Right lobe of liver (tissue), 6 donors: ENCODE results near the gene NMNAT2. TPM values are rescaled to one million over a fixed set of nuclear protein-coding genes. Genes with fewer than 3 reads are reported as not detected.

Experiments used
- ATAC-seq, 4 donors: fragments of 200-7000 bp; cut with Tn5 transposase; one replicate each; pipeline ENCODE4 v1.9.1; 2020; ENCODE audit warnings: mild to moderate bottlenecking in 4 of 4, moderate library complexity in 4 of 4
- DNase-seq, 3 donors: peaks; one replicate each; pipeline ENCODE4 v3.0.0-alpha.2; 2020
- H3K27ac ChIP-seq, 3 donors: fragments of 200-600 bp; one replicate each; pipeline ENCODE4 v1.8.0; 2022
- H3K27me3 ChIP-seq, 2 donors: fragments of 200-600 bp; one replicate each; pipeline ENCODE4 v1.8.0; 2022
- H3K36me3 ChIP-seq, 4 donors: fragments of 200-600 bp; sonication (generic) in 1 of 4; one replicate each; pipeline versions ENCODE4 v1.5.1 to v1.8.0; 2017 to 2022; ENCODE audit warnings: control low read depth in 1 of 4
- H3K4me1 ChIP-seq, 4 donors: fragments of 200-600 bp; sonication (generic) in 1 of 4; one replicate each; pipeline versions ENCODE4 v1.5.1 to v1.8.0; 2017 to 2022; ENCODE audit warnings: control low read depth in 1 of 4
- H3K4me3 ChIP-seq, 3 donors: fragments of 200-600 bp; one replicate each; pipeline ENCODE4 v1.8.0; 2022
- H3K9me3 ChIP-seq, 4 donors: fragments of 200-600 bp; sonication (generic) in 1 of 4; one replicate each; pipeline versions ENCODE4 v1.5.1 to v1.8.0; 2017 to 2022; ENCODE audit warnings: control low read depth in 1 of 4
- POLR2A ChIP-seq: fragments of 450-650 bp; IDR thresholded peaks from one replicate; pipeline ENCODE4 v1.6.1; 2017; ENCODE audit warnings: antibody characterized with exemption, mild to moderate bottlenecking
- WGBS: methylation state at CpG from one replicate; pipeline ENCODE4 v1.1.6; 2018; ENCODE audit warnings: low coverage, low lambda C conversion rate; ENCODE audit not compliant: insufficient coverage; ENCODE audit errors: missing lambda C conversion rate; 5-methylcytosine and 5-hydroxymethylcytosine counted together
- intact Hi-C, 2 donors: fragments of 100-400 bp; cut with DNase I; formaldehyde crosslinking; loops; one replicate each; pipeline versions ENCODE4 v1.11.2 to v1.14.1; 2022
- total RNA-seq, 6 experiments: library from RNA; depleted of rRNA in 2 of 6; stranded (reverse); fragments of >200 nt in 2 of 6; fragmentation: NEBNext Ultra II Directional in 3 of 6; extraction: Animal tissue kit (Norgen Biotek cat#: 25700) in 3 of 6; gene quantifications; one replicate each; pipeline versions ENCODE4 v1.1.0 to v1.2.4, GENCODE V29; 2016 to 2023
- TF ChIP-seq, protein P1 (sequence below), 4 donors: fragments of 200-600 bp in 3 of 4; fragments of 450-650 bp in 1 of 4; IDR thresholded peaks; one replicate each; pipeline versions ENCODE4 v1.5.1 to v1.8.0; 2016 to 2022; ENCODE audit warnings: antibody characterized with exemption in 4 of 4, mild to moderate bottlenecking in 2 of 4
- donor health status: DM: no; HTN: yes; CAD: no.
- donor health status: DM: no; HTN: no; CAD: no.
- donor health status: DM: no; HTN: no; CAD: no.
- donor health status: DM: no; HTN: yes; CAD: no.
- donor health status: DM: no; HTN: yes; CAD: no.

The NMNAT2 gene
- total RNA-seq, 6 experiments from 2014 or later = 0.06 to 0.07 (median 0.06) TPM; not detected in 3

GRCh38 chr1:183461350-183461749 lies 43.2 kb upstream of the NMNAT2 start:
- H3K27ac ChIP-seq = no peak overlapping the region
- H3K36me3 ChIP-seq = no peaks in the 10 kb centered on the region
- no peaks in the 10 kb centered on the region for H3K27me3 ChIP-seq
- intact Hi-C loops = no loop called here
- 27% methylated on average over 1 of the region's 1 CpG for WGBS
- H3K9me3 ChIP-seq = no peaks in the 10 kb centered on the region
- no peak for DNase-seq
- H3K4me1 ChIP-seq = peaks cover 0 to 8% (median 0%) of the 10 kb centered on the region in 4 donors
- TF ChIP-seq POLR2A = no peak
- TF ChIP-seq, protein P1, sequence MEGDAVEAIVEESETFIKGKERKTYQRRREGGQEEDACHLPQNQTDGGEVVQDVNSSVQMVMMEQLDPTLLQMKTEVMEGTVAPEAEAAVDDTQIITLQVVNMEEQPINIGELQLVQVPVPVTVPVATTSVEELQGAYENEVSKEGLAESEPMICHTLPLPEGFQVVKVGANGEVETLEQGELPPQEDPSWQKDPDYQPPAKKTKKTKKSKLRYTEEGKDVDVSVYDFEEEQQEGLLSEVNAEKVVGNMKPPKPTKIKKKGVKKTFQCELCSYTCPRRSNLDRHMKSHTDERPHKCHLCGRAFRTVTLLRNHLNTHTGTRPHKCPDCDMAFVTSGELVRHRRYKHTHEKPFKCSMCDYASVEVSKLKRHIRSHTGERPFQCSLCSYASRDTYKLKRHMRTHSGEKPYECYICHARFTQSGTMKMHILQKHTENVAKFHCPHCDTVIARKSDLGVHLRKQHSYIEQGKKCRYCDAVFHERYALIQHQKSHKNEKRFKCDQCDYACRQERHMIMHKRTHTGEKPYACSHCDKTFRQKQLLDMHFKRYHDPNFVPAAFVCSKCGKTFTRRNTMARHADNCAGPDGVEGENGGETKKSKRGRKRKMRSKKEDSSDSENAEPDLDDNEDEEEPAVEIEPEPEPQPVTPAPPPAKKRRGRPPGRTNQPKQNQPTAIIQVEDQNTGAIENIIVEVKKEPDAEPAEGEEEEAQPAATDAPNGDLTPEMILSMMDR (IDR thresholded peaks at IDR 0.05) = no peak
- peak in 3 of 4 donors; percentile 33 to 62 (median 46) for ATAC-seq
- H3K4me3 ChIP-seq = no peak overlapping the region

GRCh38 chr1:183460596-183460995 lies 42.4 kb upstream of the NMNAT2 start:
- Histone ChIP-seq H3K4me3 (no peak overlapping the region), H3K9me3 (no peaks in the 10 kb centered on the region), H3K4me1 (peaks cover 0 to 8% (median 0%) of the 10 kb centered on the region in 4 donors), H3K27me3 (no peaks in the 10 kb centered on the region), H3K27ac (peak overlapping the region in 1 of 3 donors; percentile 8), H3K36me3 (no peaks in the 10 kb centered on the region)
- intact Hi-C loops = no loop called here
- TF ChIP-seq POLR2A = no peak
- TF ChIP-seq, protein P1 (IDR thresholded peaks at IDR 0.05) = no peak
- ATAC-seq (peak; percentile 63 to 85 (median 70)), DNase-seq (no peak)
- 38% methylated on average over 2 of the region's 2 CpGs for WGBS

DNA sequence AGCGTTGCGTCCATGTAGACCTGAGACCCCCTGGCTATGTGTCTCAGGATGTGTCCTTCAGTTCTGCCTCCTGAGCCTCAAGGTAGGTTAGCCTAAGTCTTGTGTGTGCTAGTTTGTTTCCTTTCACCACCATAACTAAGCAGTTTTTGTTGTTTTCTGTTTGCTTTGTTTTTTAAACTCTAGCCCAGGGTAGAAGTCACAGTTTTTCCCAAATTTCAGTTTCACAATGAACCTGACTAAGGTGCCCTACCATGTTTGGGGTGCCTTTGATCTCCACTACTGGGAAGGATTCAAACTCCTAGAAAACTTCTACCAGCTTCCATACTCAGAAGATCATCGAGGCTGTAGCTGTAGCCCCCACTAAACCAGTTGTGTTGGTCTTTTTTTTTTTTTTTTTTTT lies 39.3 kb upstream of the NMNAT2 start:
- TF ChIP-seq, protein P1 (IDR thresholded peaks at IDR 0.05) = no peak
- no peak for TF ChIP-seq POLR2A
- ATAC-seq (peak; percentile 30 to 77 (median 58)), DNase-seq (no peak)
- Histone ChIP-seq H3K36me3 (no peaks in the 10 kb centered on the region), H3K4me1 (peaks cover 0 to 8% (median 0%) of the 10 kb centered on the region in 4 donors), H3K4me3 (no peak overlapping the region), H3K9me3 (no peaks in the 10 kb centered on the region), H3K27ac (no peak overlapping the region), H3K27me3 (no peaks in the 10 kb centered on the region)
- intact Hi-C loops = no loop called here
- 81% methylated on average over 3 of the region's 3 CpGs for WGBS

DNA sequence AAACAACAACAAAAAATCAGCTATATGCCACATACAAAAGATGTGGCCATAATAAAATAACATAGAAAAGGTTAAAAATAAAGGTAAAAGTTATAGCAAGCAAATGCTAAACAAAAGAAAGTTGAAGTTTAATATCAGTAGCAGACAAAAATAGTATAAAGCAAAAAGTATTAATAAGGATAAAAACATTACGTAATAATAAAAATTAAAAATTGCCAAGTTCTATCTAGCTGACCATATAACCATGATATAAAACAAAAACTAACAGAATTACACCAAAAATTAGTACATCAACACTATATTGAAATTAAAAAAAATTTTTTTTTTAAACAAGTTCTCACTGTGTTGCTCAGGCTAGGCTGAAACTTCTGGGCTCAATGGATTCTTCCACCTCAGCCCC lies 38.6 kb upstream of the NMNAT2 start:
- Histone ChIP-seq H3K9me3 (no peaks in the 10 kb centered on the region), H3K27me3 (no peaks in the 10 kb centered on the region), H3K27ac (no peak overlapping the region), H3K4me1 (peaks cover 0 to 8% (median 0%) of the 10 kb centered on the region in 4 donors), H3K4me3 (no peak overlapping the region), H3K36me3 (no peaks in the 10 kb centered on the region)
- WGBS = 100% methylated on average over 1 of the region's 1 CpG
- TF ChIP-seq, protein P1 (IDR thresholded peaks at IDR 0.05) = no peak
- TF ChIP-seq POLR2A = no peak
- DNase-seq (no peak), ATAC-seq (no peak)
- intact Hi-C loops = no loop called here

- Histone ChIP-seq H3K27me3 (no peaks in the 10 kb centered on the region), H3K4me3 (no peak overlapping the region), H3K9me3 (no peaks in the 10 kb centered on the region), H3K4me1 (no peaks in the 10 kb centered on the region), H3K36me3 (no peaks in the 10 kb centered on the region), H3K27ac (no peak overlapping the region)
- intact Hi-C loops = no loop called here
- no peak for DNase-seq
- ATAC-seq = no peak
- WGBS = 40% methylated on average over 1 of the region's 2 CpGs
- TF ChIP-seq POLR2A = no peak
- TF ChIP-seq, protein P1 (IDR thresholded peaks at IDR 0.05) = no peak
These were observed 36.2 kb upstream of the NMNAT2 start for GRCh38 chr1:183454377-183454776.
